ENCODE data around the gene DPYD. TPM values are rescaled to one million over a fixed set of nuclear protein-coding genes. Genes with fewer than 3 reads are reported as not detected.

Gene DPYD
- total RNA-seq, result 40.3 and 68.2 TPM in 2 replicates

DNA sequence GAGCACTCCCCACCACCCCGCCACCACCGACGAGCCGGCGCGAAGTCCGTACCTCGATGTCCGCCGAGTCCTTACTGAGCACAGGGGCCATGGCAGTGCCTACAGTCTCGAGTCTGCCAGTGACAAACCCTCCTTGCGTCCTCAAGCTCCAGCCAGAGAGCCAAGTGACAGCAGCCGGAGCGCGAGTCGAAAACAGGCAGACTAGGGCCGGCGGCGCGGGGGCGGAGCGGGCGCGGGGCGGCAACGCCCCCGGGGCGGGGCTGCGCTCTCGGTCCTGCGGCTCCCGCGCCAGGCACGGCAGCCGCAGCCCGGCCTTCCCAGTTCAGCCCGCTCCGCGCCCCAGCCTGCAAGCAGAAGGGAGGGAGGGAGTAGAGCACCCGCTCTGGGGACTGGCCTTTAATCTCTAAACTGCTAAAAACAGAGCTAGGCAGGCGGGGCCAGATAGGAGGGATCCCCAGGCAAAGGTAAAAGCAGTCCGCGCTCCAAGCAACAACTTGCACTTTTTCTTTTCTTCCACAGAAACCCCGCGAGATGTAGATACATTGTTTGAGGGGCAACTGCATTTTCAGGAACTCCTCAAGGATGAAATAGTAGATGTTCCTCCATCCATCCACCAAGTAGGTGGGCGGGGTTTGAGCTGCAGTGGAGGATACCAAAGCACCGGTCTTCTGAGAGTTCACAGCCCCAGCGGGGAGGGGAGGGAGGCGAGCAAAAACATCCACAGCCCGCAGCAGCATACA is at the start of gene DPYD:
Gene DPYD (minus strand): TSS at position 203 of the 740 bp plus-strand sequence. CDS start 112 bp downstream, at position 91.

